HG03378 (cell line): ENCODE measurements around the gene FAM120B.

Experiments used
- ATAC-seq: cut with Tn5 transposase; IDR thresholded peaks from one replicate; pipeline ENCODE4 v1.9.1; 2021; ENCODE audit warnings: mild to moderate bottlenecking, moderate library complexity; ENCODE audit not compliant: unreplicated experiment

The FAM120B gene

GRCh38 chr6:170416303-170416702, 109.7 kb downstream of the FAM120B start:
- no peak for ATAC-seq

DNA sequence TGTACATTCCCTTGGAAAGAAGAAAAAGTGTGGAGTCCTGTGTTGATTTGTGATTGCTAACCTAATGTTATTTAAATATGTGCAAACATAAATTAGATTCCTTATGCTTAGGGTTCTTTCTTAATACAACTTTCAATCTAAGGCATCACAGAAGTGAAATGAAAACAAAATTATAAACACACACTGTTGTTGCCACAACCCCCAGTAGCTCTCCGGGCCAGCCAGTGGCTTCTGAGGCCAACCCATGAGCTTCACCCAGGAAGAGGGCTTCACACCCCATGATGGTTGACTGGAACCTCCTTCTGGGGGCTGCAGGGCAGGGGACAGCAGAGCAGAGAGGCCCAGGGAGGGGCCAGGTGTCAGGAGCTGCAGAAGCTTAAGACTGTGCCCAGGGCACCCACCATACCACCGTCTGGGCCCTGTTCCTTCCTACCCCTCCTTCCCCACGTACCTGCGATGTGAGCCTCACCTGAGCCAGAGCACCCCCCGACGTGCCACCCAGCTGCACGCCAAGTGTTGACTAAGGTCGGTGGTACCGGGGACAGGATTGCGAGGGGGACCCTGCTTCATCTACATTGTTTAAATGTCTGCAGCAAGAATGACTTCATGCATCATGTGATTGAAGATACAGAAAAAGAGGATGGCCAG, 110.5 kb downstream of the FAM120B start:
- no peak for ATAC-seq

DNA sequence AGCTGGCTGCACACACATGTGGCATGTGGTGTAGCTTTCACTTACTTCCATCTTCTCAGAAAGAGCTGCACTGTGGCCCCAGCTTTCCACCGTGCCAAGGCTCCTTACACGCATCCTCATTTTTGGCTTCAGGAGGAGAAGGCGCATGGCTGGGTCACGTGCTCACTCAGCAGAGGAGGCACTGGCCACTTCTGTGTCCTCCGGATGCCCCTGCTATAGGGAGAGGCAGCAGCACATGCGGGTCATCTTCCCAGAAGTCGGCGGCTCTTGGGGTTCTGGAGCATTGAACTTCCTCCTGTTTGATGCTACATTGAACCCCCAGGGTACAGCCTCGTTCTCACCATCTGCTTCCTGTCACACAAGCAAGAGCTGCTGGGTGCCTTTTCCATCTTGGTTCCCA, 111.3 kb downstream of the FAM120B start:
- ATAC-seq = no peak

- no peak for ATAC-seq
These were observed 113.7 kb downstream of the FAM120B start for GRCh38 chr6:170420283-170420682.

DNA sequence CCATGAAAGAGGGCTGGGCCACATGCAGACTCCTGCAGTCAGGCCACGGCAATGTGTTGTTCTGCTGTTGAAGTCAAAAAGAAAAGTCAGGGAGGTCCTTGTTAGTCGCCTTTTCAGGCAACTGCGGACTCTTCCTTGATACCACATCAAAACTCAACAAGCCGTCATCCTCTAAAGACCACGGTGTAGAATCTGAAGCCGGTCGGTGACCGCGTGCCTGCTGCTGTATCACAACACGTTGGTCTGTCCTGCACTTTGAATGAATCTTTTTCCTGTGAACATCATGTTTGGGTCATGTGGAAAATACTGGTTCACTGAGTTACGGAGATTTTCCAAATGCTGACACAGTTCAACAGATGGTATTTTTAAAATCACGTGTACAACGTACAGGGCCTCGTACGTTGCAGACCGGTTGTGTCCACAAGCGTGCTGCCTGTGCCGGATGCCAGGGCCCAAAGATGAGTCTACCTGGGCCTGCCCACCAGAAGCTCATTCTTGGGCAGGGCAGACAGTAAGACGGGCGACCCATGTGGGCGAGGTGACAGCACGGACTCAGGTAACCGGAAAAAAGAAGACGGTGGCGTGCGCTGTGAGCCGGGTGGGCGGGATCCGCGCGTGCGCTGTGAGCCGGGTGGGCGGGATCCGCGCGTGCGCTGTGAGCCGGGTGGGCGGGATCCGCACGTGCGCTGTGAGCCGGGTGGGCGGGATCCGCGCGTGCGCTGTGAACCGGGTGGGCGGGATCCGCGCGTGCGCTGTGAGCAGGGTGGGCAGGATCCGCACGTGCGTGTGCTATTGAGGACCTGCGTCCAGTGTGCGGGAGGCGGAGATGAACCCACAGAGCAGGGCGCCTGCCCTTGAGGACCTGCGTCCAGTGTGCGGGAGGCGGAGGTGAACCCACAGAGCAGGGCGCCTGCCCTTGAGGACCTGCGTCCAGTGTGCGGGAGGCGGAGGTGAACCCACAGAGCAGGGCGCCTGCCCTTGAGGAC, 114.5 kb downstream of the FAM120B start:
- no peak for ATAC-seq

DNA sequence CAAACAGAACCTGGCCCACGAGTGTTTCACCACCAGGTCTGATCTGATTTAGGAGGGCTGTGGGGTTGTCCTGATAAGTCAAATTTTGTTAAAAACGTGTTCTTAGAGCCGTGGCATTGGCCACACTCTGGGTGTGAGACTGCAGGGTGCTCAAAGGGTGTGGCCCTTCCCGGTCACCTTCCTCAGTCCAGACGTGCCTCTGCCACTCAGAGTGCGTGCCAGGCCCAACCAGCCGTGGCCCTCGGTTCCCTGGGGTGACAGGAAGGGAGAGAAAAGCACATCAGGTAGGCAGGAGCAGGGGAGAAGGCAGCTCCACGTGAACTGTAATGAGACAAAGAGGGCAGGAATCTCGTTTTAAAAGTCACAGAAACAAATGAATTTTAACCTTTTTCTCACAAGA, 115.4 kb downstream of the FAM120B start:
- no peak for ATAC-seq

DNA sequence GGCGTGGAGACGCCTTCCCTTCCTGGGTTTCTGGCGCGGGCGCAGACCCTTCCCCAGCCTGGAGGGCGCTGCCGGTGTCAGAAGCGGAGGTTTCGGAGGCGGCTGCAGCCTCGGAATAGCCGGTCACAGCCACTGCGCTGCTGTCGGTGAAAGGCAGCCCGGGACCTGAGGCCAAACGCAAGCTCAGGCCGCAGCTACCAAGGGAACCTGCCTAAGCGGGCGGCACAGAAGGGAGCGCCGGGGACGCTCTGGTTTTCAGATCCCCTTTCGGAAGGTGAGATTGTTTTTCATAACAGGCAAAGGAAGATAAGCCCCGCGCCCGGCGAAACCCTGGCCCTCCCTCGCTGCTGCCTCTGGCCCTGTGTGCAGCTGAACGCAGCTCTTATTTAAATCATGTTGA, 116.5 kb downstream of the FAM120B start:
- no peak for ATAC-seq

- no peak for ATAC-seq
These were observed 117.5 kb downstream of the FAM120B start for GRCh38 chr6:170423814-170424603.

GRCh38 chr6:170424604-170425126, 118.1 kb downstream of the FAM120B start:
- ATAC-seq = no peak

DNA sequence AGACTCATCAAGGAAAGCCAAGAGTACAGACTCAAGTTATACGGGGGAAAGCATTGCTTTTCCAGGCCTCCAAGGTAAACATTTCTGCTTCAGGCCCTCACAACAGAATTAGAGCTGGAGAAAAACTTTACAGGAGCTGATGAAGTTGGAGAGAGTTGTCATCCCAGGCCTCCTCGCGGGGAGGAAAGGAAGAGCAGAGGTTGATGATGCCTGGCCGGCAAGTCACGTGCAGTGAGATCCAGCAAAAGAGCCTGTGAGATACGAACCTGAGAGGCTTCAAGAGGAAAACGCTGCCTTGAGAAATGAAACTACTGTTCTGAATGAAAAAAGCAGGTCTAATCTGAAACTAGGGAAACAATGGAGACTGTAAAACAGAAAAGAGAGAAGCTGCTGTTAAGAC, 122.9 kb downstream of the FAM120B start:
- no peak for ATAC-seq

- ATAC-seq = no peak
These were observed 126.9 kb downstream of the FAM120B start for GRCh38 chr6:170433163-170434116.

GRCh38 chr6:170434117-170434820, 127.7 kb downstream of the FAM120B start:
- ATAC-seq = no peak

- ATAC-seq = no peak
These were observed 128.2 kb downstream of the FAM120B start for GRCh38 chr6:170434821-170435155.

DNA sequence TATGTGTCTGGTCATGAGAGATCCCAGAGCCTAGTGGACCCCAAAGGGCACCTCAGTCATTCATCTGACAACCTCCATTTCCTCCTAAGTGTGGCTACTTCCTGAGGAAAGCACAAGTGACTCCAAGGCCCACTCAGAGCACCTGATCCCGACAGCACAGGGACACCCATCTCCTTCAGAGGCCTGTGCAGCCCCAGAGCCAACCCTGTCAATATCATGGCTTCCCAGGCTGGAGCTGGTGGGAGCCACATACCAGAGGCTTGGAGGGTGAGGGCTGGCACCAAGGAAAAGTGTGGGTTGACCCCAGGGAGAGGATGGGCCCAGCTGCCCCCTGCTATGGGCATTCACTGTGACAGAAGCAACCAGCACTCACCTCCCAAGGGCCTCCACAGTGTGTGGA, 129.2 kb downstream of the FAM120B start:
- ATAC-seq = no peak

- ATAC-seq = no peak
These were observed 129.8 kb downstream of the FAM120B start for GRCh38 chr6:170436209-170436809.

GRCh38 chr6:170437719-170438401, 131.3 kb downstream of the FAM120B start:
- no peak for ATAC-seq

GRCh38 chr6:170438402-170438753, 131.8 kb downstream of the FAM120B start:
- ATAC-seq = peak; percentile 81

DNA sequence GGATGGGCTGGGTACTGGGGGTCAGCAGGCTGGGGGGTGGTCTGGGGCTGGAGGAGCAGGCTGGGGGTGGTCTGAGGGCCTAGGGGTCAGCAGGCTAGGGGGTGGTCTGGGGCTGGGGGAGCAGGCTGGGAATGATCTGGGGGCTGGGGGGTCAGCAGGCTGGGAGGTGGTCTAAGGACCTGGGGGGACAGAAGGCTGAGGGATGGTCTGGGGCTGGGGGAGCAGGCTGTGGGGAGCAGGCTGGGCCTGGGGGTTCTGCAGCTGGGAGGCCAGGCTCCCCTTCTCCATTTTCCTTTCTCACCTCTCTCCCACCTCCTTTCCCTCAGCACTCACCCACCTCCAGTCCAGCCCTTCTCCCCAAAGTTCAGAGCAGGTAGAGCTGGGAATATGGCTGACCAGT, 132.3 kb downstream of the FAM120B start:
- ATAC-seq = no peak
